H9 (cell line): Measurements from ENCODE around the gene AKT1. TPM values are rescaled to one million over a fixed set of nuclear protein-coding genes. Genes with fewer than 3 reads are reported as not detected.

Source experiments
- DNase-seq: peaks from one replicate; pipeline ENCODE4 v3.0.0-alpha.2; 2017
- H2AFZ ChIP-seq: one replicate; pipeline ENCODE4 v1.6.1; 2013; ENCODE audit warnings: mild to moderate bottlenecking, low read length, control low read depth, moderate library complexity
- H2AK5ac ChIP-seq: 2 replicates; pipeline ENCODE4 v1.6.1; 2013; ENCODE audit warnings: low read length, control low read depth, mixed read lengths; ENCODE audit not compliant: insufficient read length
- H2BK120ac ChIP-seq: one replicate; pipeline ENCODE4 v1.6.1; 2013; ENCODE audit warnings: low read depth, mild to moderate bottlenecking, low read length, control low read depth, inconsistent platforms; ENCODE audit not compliant: poor library complexity, severe bottlenecking
- H2BK12ac ChIP-seq: 2 replicates; pipeline ENCODE4 v1.6.1; 2013; ENCODE audit warnings: low read length, control low read depth, mixed read lengths, low read depth; ENCODE audit not compliant: insufficient read length
- H2BK15ac ChIP-seq: 2 replicates; pipeline ENCODE4 v1.6.1; 2013; ENCODE audit warnings: low read depth, low read length, control low read depth
- H2BK20ac ChIP-seq: one replicate; pipeline ENCODE4 v1.6.1; 2013; ENCODE audit warnings: low read depth, mild to moderate bottlenecking, low read length, control low read depth, inconsistent platforms; ENCODE audit not compliant: poor library complexity, severe bottlenecking
- H2BK5ac ChIP-seq: 2 replicates; pipeline ENCODE4 v1.6.1; 2013; ENCODE audit warnings: low read length, control low read depth, mixed read lengths; ENCODE audit not compliant: insufficient read length
- H3K14ac ChIP-seq: 2 replicates; pipeline ENCODE4 v1.6.1; 2013; ENCODE audit warnings: low read length, control low read depth; ENCODE audit not compliant: insufficient read depth
- H3K18ac ChIP-seq: 2 replicates; pipeline ENCODE4 v1.6.1; 2013; ENCODE audit warnings: low read depth, mild to moderate bottlenecking, mixed read lengths, low read length, control low read depth; ENCODE audit not compliant: insufficient read length
- H3K23ac ChIP-seq: 2 replicates; pipeline ENCODE4 v1.6.1; 2013; ENCODE audit warnings: low read length, control low read depth, mixed read lengths, low read depth; ENCODE audit not compliant: insufficient read length
- H3K23me2 ChIP-seq: 2 replicates; pipeline ENCODE4 v1.6.1; 2013; ENCODE audit warnings: low read depth, mild to moderate bottlenecking, mixed read lengths, low read length, control low read depth; ENCODE audit not compliant: insufficient read length, poor library complexity, severe bottlenecking
- H3K27ac ChIP-seq: 2 replicates; pipeline ENCODE4 v1.5.1; 2013; ENCODE audit warnings: low read length, control low read depth, mixed read lengths, low read depth; ENCODE audit not compliant: insufficient read length
- H3K27me3 ChIP-seq: 2 replicates; pipeline ENCODE4 v1.6.1; 2013; ENCODE audit warnings: low read length, control low read depth, inconsistent platforms; ENCODE audit not compliant: insufficient read depth
- H3K4ac ChIP-seq: 2 replicates; pipeline ENCODE4 v1.6.1; 2013; ENCODE audit warnings: low read depth, mild to moderate bottlenecking, control low read depth, inconsistent platforms, low read length, moderate library complexity
- H3K4me1 ChIP-seq: 2 replicates; pipeline ENCODE4 v1.6.1; 2013; ENCODE audit warnings: low read length, control low read depth, inconsistent platforms; ENCODE audit not compliant: insufficient read depth
- H3K4me2 ChIP-seq: 2 replicates; pipeline ENCODE4 v1.6.1; 2013; ENCODE audit warnings: low read length, control low read depth, mixed read lengths; ENCODE audit not compliant: insufficient read length, insufficient read depth
- H3K56ac ChIP-seq: 2 replicates; pipeline ENCODE4 v1.6.1; 2013; ENCODE audit warnings: low read depth, mild to moderate bottlenecking, mixed read lengths, low read length, control low read depth; ENCODE audit not compliant: insufficient read length
- H3K79me1 ChIP-seq: 2 replicates; pipeline ENCODE4 v1.6.1; 2013; ENCODE audit warnings: low read depth, mild to moderate bottlenecking, moderate library complexity, low read length, control low read depth, inconsistent platforms; ENCODE audit not compliant: insufficient read depth, poor library complexity, severe bottlenecking
- H3K79me2 ChIP-seq: 2 replicates; pipeline ENCODE4 v1.6.1; 2013; ENCODE audit warnings: low read length, control low read depth, inconsistent platforms; ENCODE audit not compliant: insufficient read depth
- H3K9ac ChIP-seq: 2 replicates; pipeline ENCODE4 v1.6.1; 2013; ENCODE audit warnings: low read length, control low read depth, mixed read lengths; ENCODE audit not compliant: insufficient read length; ENCODE audit errors: extremely low read depth
- H3K9me3 ChIP-seq: one replicate; pipeline ENCODE4 v1.6.1; 2013; ENCODE audit warnings: low read depth, low read length, inconsistent platforms; ENCODE audit not compliant: control insufficient read depth
- H3T11ph ChIP-seq: one replicate; pipeline ENCODE4 v1.6.1; 2013; ENCODE audit warnings: mild to moderate bottlenecking, low read length, control low read depth, inconsistent platforms
- H4K20me1 ChIP-seq: one replicate; pipeline ENCODE4 v1.6.1; 2013; ENCODE audit not compliant: control insufficient read depth, insufficient read length, insufficient read depth
- H4K5ac ChIP-seq: 2 replicates; pipeline ENCODE4 v1.6.1; 2013; ENCODE audit warnings: low read depth, mild to moderate bottlenecking, mixed read lengths, low read length, control low read depth; ENCODE audit not compliant: insufficient read length
- H4K8ac ChIP-seq: replicated peaks from 2 replicates; pipeline ENCODE4 v1.6.1; 2013; ENCODE audit warnings: low read length, control low read depth, mixed read lengths, low read depth; ENCODE audit not compliant: insufficient read length
- H4K91ac ChIP-seq: 2 replicates; pipeline ENCODE4 v1.6.1; 2013; ENCODE audit warnings: low read depth, mild to moderate bottlenecking, moderate library complexity, mixed read lengths, low read length, control low read depth; ENCODE audit not compliant: insufficient read length
- H3K27ac Mint-ChIP-seq, 3 experiments: 2 replicates in 2 of 3; 3 replicates in 1 of 3; pipeline ENCODE4 v1.8.0; 2020 to 2021; ENCODE audit warnings: mixed read lengths in 3 of 3, mild to moderate bottlenecking in 1 of 3, moderate library complexity in 1 of 3
- H3K27me3 Mint-ChIP-seq: 2 replicates; pipeline ENCODE4 v1.8.0; 2021; ENCODE audit warnings: low read depth, mild to moderate bottlenecking, moderate library complexity, mixed read lengths
- H3K36me3 Mint-ChIP-seq, 3 experiments: 2 replicates in 2 of 3; 3 replicates in 1 of 3; pipeline ENCODE4 v1.8.0; 2020 to 2021; ENCODE audit warnings: low read depth in 3 of 3, mixed read lengths in 3 of 3; ENCODE audit not compliant: insufficient read depth in 1 of 3
- H3K4me1 Mint-ChIP-seq, 2 experiments: 2 replicates each; pipeline ENCODE4 v1.8.0; 2020; ENCODE audit warnings: mixed read lengths in 2 of 2
- H3K4me3 Mint-ChIP-seq, 2 experiments: 2 replicates in 1 of 2; 3 replicates in 1 of 2; pipeline ENCODE4 v1.8.0; 2020 to 2021; ENCODE audit warnings: mild to moderate bottlenecking in 2 of 2, mixed read lengths in 2 of 2, moderate library complexity in 1 of 2
- H3K9me3 Mint-ChIP-seq, 2 experiments: 2 replicates in 1 of 2; 3 replicates in 1 of 2; pipeline ENCODE4 v1.8.0; 2020; ENCODE audit warnings: mild to moderate bottlenecking in 2 of 2, mixed read lengths in 2 of 2, moderate library complexity in 1 of 2
- CTCF ChIP-seq: fragments of 200-600 bp; sonication (generic); conservative IDR thresholded peaks from 3 replicates; pipeline ENCODE4 v1.8.0; 2021; ENCODE audit warnings: antibody characterized with exemption, mild to moderate bottlenecking
- WGBS: extraction: QIAGEN DNeasy Blood & Tissue Kit; methylation state at CpG from one replicate; pipeline ENCODE4 v1.1.7; 2013; ENCODE audit warnings: missing lambda C conversion rate, low lambda C conversion rate, mixed read lengths; ENCODE audit not compliant: insufficient read length; ENCODE audit errors: extremely low coverage; 5-methylcytosine and 5-hydroxymethylcytosine counted together
- total RNA-seq: library from RNA; stranded (reverse); gene quantifications from 2 replicates; pipeline ENCODE4 v1.2.1, GENCODE V29; 2021

Gene AKT1
- total RNA-seq, 1 experiment from 2014 or later = 101 TPM

- H3K27ac ChIP-seq = no peak overlapping the region
- H3K9me3 ChIP-seq = no peaks in the 10 kb centered on the region
- H2BK20ac ChIP-seq = no peak overlapping the region
- H3K36me3 Mint-ChIP-seq = peaks cover 0 to 4% (median 1%) of the 10 kb centered on the region in 3 experiments; a peak in 2 of 7 replicates
- no peak overlapping the region for H2AK5ac ChIP-seq
- no peak overlapping the region for H3T11ph ChIP-seq
- DNase-seq = peak; percentile 72
- H3K4ac ChIP-seq = no peak overlapping the region
- peak overlapping the region; percentile 50 for H3K4me2 ChIP-seq
- H2BK12ac ChIP-seq = no peak overlapping the region
- H2BK15ac ChIP-seq = no peak overlapping the region
- no peak overlapping the region for H3K14ac ChIP-seq
- peak; percentile 50; the same call in 2 of the 3 replicates for TF ChIP-seq CTCF
- H2BK5ac ChIP-seq = no peak overlapping the region
- peaks cover 18% of the 10 kb centered on the region for H3K23me2 ChIP-seq
- H3K18ac ChIP-seq = no peak overlapping the region
- H3K4me3 Mint-ChIP-seq = peak overlapping the region; percentile 74 to 82
- H3K27ac Mint-ChIP-seq = peak overlapping the region; percentile 2 to 75 (median 65); a peak in 5 of 7 replicates
- H2AFZ ChIP-seq = no peak overlapping the region
- no peak overlapping the region for H3K9ac ChIP-seq
- no peaks in the 10 kb centered on the region for H3K79me1 ChIP-seq
- no peak overlapping the region for H3K56ac ChIP-seq
- no peak overlapping the region for H4K8ac ChIP-seq
- no peak overlapping the region for H4K91ac ChIP-seq
- peaks cover 72% of the 10 kb centered on the region for H3K27me3 Mint-ChIP-seq
- H4K20me1 ChIP-seq = no peaks in the 10 kb centered on the region
- no peak overlapping the region for H3K23ac ChIP-seq
- no peaks in the 10 kb centered on the region for H3K79me2 ChIP-seq
- no peaks in the 10 kb centered on the region; a peak in 3 of 5 replicates for H3K9me3 Mint-ChIP-seq
- no peak overlapping the region for H2BK120ac ChIP-seq
- H3K4me1 Mint-ChIP-seq = peaks cover 25 to 43% of the 10 kb centered on the region in 2 experiments
- no peak overlapping the region for H4K5ac ChIP-seq
- peaks cover 6% of the 10 kb centered on the region; the same call in 1 of the 2 replicates for H3K4me1 ChIP-seq
- peaks cover 23% of the 10 kb centered on the region; the same call in 1 of the 2 replicates for H3K27me3 ChIP-seq
- no CpG with 5 or more reads among the region's 21 CpGs for WGBS
Measured at GRCh38 chr14:104799244-104800014, 3.9 kb upstream of the AKT1 start.
